Measurements from ENCODE around the gene KRTAP2-1. TPM values are rescaled to one million over a fixed set of nuclear protein-coding genes. Genes with fewer than 3 reads are reported as not detected.

The KRTAP2-1 gene
- total RNA-seq, 1 donor from 2014 or later = not detected

DNA sequence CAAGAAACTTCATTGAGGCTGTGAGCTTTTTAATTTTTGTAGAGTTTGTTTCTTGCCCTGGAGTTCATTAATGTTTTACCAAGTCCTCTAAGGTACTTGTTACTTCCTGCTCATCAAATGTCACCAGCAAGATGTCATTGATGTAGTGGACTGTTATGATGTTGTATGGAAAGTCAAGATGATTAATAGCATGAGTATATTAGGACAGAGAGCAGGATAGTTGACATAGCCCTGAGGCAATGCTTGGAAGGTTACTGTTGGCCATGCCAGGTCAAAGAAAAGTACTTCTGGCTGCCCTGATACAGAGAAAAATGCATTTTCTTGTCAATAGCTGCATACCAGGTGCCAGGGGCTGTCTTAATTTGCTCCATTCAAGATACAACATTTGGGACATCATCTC lies 26.8 kb downstream of the KRTAP2-1 start:
- Mint-ChIP-seq H3K27ac (ENCODE audit: unreplicated experiment) (no peak overlapping the region), H3K36me3 (ENCODE audit: unreplicated experiment) (no peaks in the 10 kb centered on the region), H3K4me3 (ENCODE audit: unreplicated experiment) (no peak overlapping the region), H3K9me3 (ENCODE audit: unreplicated experiment) (peaks cover 2% of the 10 kb centered on the region), H3K27me3 (ENCODE audit: unreplicated experiment) (no peaks in the 10 kb centered on the region), H3K4me1 (ENCODE audit: low read depth, unreplicated experiment) (no peaks in the 10 kb centered on the region)
- TF ChIP-seq, protein P1, sequence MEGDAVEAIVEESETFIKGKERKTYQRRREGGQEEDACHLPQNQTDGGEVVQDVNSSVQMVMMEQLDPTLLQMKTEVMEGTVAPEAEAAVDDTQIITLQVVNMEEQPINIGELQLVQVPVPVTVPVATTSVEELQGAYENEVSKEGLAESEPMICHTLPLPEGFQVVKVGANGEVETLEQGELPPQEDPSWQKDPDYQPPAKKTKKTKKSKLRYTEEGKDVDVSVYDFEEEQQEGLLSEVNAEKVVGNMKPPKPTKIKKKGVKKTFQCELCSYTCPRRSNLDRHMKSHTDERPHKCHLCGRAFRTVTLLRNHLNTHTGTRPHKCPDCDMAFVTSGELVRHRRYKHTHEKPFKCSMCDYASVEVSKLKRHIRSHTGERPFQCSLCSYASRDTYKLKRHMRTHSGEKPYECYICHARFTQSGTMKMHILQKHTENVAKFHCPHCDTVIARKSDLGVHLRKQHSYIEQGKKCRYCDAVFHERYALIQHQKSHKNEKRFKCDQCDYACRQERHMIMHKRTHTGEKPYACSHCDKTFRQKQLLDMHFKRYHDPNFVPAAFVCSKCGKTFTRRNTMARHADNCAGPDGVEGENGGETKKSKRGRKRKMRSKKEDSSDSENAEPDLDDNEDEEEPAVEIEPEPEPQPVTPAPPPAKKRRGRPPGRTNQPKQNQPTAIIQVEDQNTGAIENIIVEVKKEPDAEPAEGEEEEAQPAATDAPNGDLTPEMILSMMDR (IDR thresholded peaks at IDR 0.05; ENCODE audit: partially characterized antibody, unreplicated experiment) = no peak
- DNase-seq = no peak

DNA sequence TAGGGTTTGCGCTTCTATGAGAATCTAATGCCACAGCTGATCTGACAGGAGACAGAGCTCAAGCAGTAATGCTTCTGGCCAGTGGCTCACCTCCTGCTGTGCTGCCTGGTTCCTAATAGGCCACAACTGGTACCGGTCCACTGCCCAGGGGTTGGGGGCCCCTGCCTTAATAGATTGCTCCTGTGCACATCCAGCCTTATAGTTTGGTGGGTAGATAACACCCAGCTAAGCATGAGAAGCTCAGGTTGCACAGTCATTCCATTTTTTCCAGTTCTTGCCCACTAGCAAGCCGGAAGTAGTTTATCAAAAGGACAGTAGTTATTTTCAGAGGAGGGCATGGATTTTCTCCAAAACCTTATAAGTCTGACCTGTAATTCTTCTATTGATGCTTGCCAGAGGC lies 27.7 kb downstream of the KRTAP2-1 start:
- Mint-ChIP-seq H3K4me3 (ENCODE audit: unreplicated experiment) (no peak overlapping the region), H3K36me3 (ENCODE audit: unreplicated experiment) (no peaks in the 10 kb centered on the region), H3K4me1 (ENCODE audit: low read depth, unreplicated experiment) (no peaks in the 10 kb centered on the region), H3K9me3 (ENCODE audit: unreplicated experiment) (no peaks in the 10 kb centered on the region), H3K27me3 (ENCODE audit: unreplicated experiment) (no peaks in the 10 kb centered on the region), H3K27ac (ENCODE audit: unreplicated experiment) (no peak overlapping the region)
- TF ChIP-seq, protein P1 (IDR thresholded peaks at IDR 0.05; ENCODE audit: partially characterized antibody, unreplicated experiment) = no peak
- DNase-seq = no peak

DNA sequence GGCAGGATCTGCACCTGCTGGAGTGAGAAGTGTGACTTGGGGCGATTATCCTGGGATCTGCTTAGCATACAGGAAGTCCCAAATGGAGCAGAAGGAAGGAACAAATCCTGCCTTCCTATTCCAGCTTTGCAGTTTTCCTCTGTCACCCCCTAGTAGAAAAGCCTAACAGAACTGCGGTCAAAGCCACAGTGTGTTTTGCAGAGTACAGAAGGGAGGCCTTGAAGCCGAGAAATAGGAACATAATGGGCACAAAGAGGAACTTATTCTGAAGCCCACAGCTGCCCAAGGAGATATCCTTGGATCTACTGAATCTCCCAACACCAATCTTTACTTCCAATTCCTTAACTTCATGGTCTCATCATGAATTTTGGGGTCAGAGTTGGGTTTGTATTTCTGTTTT lies 28.6 kb downstream of the KRTAP2-1 start:
- H3K9me3 Mint-ChIP-seq (ENCODE audit: unreplicated experiment) = no peaks in the 10 kb centered on the region
- H3K4me3 Mint-ChIP-seq (ENCODE audit: unreplicated experiment) = no peak overlapping the region
- no peak overlapping the region for H3K27ac Mint-ChIP-seq (ENCODE audit: unreplicated experiment)
- H3K27me3 Mint-ChIP-seq (ENCODE audit: unreplicated experiment) = no peaks in the 10 kb centered on the region
- no peak for DNase-seq
- TF ChIP-seq, protein P1 (IDR thresholded peaks at IDR 0.05; ENCODE audit: partially characterized antibody, unreplicated experiment) = no peak
- H3K4me1 Mint-ChIP-seq (ENCODE audit: low read depth, unreplicated experiment) = peaks cover 2% of the 10 kb centered on the region
- no peaks in the 10 kb centered on the region for H3K36me3 Mint-ChIP-seq (ENCODE audit: unreplicated experiment)

DNA sequence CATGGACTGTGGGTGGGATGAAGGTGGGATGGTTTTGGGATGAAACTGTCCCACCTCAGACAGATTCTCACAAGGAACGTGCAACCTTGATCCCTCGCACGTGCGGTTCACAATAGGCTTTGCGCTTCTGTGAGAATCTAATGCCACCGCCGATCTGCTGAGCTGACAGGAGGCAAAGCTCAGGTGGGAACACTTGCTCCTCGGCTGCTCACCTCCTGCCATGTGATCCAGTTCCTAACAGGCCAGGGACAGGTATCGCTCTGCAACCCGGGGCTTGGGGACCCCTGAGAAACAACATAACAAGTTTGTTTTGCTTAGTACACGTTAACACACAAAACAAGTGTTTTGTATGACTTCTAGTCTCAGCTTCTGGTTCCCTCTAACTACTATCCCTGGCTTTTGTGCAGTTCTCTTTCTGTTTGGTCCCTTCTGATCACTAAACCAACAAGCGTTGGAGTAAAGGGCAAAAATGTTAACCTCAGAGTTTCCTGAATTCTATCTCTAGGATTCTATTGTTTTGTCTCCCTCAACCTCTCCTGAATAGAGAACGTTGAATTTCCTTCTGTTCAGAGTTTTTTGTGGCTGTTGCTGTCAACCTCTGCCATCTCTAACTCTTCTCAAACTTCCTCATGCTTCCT lies 30.4 kb downstream of the KRTAP2-1 start:
- DNase-seq = no peak
- H3K4me3 Mint-ChIP-seq (ENCODE audit: unreplicated experiment) = no peak overlapping the region
- H3K36me3 Mint-ChIP-seq (ENCODE audit: unreplicated experiment) = no peaks in the 10 kb centered on the region
- H3K9me3 Mint-ChIP-seq (ENCODE audit: unreplicated experiment) = peaks cover 2% of the 10 kb centered on the region
- TF ChIP-seq, protein P1 (IDR thresholded peaks at IDR 0.05; ENCODE audit: partially characterized antibody, unreplicated experiment) = no peak
- no peak overlapping the region for H3K27ac Mint-ChIP-seq (ENCODE audit: unreplicated experiment)
- H3K27me3 Mint-ChIP-seq (ENCODE audit: unreplicated experiment) = peaks cover 3% of the 10 kb centered on the region
- H3K4me1 Mint-ChIP-seq (ENCODE audit: low read depth, unreplicated experiment) = peaks cover 7% of the 10 kb centered on the region

DNA sequence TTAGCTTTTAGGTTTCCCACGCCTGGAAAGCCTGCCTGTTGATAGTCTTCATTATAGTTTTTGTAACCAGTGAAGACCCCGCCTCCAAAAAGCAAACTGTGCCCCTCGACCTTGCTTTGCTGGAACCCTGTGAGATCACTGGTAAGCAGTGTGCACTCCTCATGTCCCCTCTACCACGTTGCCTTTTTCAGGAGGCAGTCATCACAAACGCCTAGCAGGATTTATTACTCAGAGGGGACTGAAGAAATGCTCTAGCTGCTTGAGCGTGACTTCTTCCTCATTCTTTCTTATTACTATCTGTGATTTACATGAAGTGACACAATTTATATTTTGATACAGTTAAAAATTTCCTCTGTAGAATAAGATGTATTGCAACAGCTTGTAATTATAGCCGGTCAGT lies 31.7 kb downstream of the KRTAP2-1 start:
- Mint-ChIP-seq H3K36me3 (ENCODE audit: unreplicated experiment) (no peaks in the 10 kb centered on the region), H3K4me3 (ENCODE audit: unreplicated experiment) (no peak overlapping the region), H3K9me3 (ENCODE audit: unreplicated experiment) (peaks cover 2% of the 10 kb centered on the region), H3K4me1 (ENCODE audit: low read depth, unreplicated experiment) (peaks cover 7% of the 10 kb centered on the region), H3K27ac (ENCODE audit: unreplicated experiment) (no peak overlapping the region), H3K27me3 (ENCODE audit: unreplicated experiment) (peaks cover 3% of the 10 kb centered on the region)
- DNase-seq = no peak
- TF ChIP-seq, protein P1 (IDR thresholded peaks at IDR 0.05; ENCODE audit: partially characterized antibody, unreplicated experiment) = no peak
